Measurements from ENCODE around the gene ARHGAP20.
"Not testable (repeated sequence)": the region's sequence is repeated elsewhere in the genome, so short reads cannot be mapped to it uniquely, and the experiment has no call there.

ARHGAP20 gene

GRCh38 chr11:110713449-110713776 is 1.2 kb upstream of the ARHGAP20 start:
- DNase-seq = no peak

DNA sequence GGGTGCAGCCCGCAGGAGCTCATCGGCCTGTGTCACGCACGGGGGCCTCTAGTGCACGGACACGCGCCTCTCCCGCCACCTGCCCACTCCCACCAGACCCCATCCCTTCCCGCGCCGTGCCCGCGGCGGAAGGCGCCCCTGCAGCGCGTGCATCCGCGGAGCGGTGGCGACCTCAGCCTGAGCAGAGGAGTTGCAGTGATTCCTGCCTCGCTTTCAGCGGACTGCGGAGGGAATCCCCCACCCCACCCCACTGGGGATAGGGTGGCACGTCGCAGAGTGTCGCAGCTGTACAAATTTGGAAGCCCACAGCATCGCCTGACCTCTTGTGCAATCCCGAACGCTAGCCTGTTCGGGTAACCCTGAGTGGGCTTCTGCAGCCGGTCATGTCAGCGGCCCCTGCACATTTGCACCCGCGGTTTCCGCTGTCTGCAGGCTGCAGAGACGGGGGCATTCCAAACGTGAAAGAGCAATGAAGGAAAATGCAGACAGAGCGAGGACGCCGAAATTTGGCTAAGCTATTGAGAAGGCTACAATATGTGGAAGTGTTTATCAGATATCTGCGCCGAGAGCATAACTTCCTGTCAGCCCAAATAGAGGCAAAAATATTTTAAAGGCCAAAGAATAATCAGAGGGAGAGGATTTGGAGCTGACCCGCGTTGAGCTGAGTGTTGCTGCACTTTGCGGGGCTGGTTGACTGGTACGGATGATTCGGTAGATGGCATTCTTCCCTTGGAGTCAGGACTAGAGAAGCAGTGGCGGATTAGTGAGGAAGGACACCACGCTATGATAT is 617 bp upstream of the ARHGAP20 start:
- DNase-seq = peak; percentile 37

GRCh38 chr11:110711448-110711775 is 825 bp downstream of the ARHGAP20 start:
- no peak for DNase-seq

- DNase-seq = no peak
These were observed 1.4 kb downstream of the ARHGAP20 start for GRCh38 chr11:110710628-110711381.

DNA sequence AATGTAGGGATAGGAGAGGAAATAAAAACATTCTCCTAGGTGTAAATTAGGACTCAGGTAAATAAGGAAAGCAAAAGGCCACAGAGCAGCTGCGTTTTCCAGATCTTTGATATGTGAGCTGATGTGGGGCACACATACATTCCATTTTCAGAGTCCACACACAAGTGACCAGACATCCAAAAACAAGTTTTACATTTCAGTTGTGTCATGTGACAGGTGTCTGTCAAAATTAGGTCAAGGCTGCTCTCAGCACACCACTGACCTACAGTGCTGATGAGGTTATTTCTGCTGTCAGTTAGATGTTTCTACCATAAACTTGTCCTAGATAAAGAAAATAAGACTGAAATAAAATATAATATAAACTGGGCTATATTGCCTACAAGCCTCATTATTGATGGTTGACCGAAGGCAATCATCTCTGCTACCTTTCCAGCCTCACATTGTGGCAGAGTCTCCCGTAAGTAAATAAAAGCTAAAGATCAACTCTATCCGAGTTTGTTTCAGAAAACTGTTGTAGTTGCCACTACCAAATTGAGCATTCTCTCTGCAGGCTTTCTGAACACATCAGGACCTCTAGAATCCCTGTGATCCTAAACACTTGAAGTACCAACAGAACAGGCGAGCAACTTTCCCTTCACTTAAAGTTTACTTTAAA is 7.9 kb downstream of the ARHGAP20 start:
- DNase-seq = no peak

- no peak for DNase-seq
These were observed 20.3 kb downstream of the ARHGAP20 start for GRCh38 chr11:110691926-110692325.

GRCh38 chr11:110689306-110689705 is 22.9 kb downstream of the ARHGAP20 start:
- no peak for DNase-seq

DNA sequence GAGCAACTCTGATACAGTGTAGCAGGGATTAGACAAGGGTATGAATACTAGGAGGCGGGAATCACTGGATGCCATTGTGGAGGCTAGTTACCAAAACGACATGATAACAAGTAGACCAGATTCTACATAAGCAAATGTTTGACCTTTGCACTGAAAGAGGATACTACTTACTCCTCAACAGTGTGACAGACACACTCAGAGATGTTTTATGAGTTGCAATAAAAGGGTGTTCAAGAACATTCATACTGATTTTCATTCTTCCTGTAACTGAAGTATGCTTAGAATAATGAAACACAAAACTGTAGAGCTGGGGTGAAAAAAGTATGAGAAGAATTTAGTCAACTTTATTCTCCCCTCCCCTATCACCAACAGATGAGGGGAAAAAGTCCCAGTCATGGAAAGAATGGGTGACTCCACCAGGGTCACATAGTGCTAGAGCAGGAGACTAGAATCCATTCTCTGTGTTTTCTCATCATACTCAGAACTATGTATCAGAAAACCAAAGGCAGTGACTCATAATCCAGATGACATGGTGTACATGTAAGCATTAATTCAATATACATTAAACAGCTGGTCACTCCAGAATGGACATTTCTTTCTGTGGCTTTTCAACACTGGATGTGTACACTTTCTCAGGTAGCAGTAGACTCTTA is 32.8 kb downstream of the ARHGAP20 start:
- peak; percentile 77 for DNase-seq

- no peak for DNase-seq
These were observed 36.7 kb downstream of the ARHGAP20 start for GRCh38 chr11:110675548-110675947.

DNA sequence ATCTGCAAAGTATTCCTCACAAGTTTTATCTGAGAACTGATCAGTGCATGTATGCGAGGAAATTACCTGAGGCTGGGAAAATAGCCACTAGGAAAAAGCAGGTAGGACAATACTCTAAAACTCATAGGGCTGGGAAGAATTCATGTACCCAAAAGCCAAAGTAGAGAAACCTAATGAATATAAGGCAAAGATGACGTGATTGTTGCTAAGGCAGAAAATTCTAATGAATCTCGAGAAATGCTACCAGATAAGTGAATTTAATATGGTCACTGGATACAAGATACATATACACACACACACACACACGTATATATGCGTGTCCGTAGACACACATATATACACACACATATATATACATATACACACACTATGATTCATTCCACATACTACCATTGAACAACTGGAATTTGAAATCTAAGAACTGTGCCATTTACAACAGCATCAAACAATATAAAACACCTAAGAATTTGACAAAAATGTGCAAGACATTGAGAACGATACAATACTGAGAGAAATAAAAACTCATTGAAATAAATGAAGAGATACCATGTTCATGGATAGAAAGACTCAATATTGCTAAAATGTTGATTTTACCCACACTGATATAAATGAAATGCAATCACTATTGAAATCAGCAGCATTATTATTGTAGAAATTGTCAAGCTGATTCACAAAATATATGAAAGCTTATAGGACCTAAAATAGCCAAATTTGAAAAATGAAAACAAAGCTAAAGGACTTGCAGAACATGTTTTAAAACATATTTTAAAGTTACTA is 46.4 kb downstream of the ARHGAP20 start:
- DNase-seq = no peak

DNA sequence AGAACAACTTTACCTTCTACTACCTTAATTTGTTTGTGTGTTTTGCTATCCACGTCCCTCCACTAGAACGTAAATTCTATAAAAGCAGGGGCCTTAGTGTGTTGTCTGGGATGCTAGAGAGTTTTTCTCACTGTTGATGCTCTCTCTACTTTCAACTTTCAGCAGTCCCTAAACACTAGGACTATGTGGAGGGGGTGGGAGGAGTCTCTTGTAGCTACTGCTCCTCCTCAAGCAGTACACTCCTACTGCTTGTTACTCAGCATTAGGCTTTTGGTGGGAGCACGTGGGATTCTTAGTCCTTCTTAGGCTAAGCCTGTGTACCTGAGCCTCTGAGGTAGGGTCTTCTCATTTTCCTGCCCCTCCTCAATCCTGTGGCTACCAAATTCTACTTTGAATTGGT is 56.3 kb downstream of the ARHGAP20 start:
- no peak for DNase-seq

GRCh38 chr11:110654456-110654855 is 57.8 kb downstream of the ARHGAP20 start:
- peak; percentile 44 for DNase-seq

GRCh38 chr11:110645253-110645652 is 67.0 kb downstream of the ARHGAP20 start:
- DNase-seq = peak; percentile 3

GRCh38 chr11:110634370-110634769 is 77.9 kb downstream of the ARHGAP20 start:
- DNase-seq = no peak

GRCh38 chr11:110631551-110631950 is 80.7 kb downstream of the ARHGAP20 start:
- peak; percentile 4 for DNase-seq

DNA sequence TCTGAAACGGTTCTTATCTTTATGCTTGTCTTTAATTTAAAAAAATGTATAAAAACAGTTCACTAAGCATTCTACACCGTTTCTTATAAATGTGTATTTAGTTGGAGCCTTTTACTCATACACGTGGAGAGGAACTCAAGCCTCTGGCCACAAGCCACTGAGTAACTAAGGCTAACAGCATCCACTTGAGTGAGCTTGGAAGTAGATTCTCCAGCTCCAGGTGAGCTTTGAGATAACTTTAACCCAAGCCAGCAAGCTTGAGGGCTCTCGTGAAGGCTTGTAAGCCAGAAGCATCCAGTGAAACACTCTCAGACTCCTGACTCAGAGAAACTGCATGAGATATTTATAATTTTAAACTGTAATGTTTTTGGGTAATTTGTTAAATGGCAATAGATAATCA is 82.6 kb downstream of the ARHGAP20 start:
- no peak for DNase-seq

GRCh38 chr11:110621826-110622225 is 90.4 kb downstream of the ARHGAP20 start:
- DNase-seq = peak; percentile 2

- DNase-seq = not testable (repeated sequence)
These were observed 92.9 kb downstream of the ARHGAP20 start for GRCh38 chr11:110619366-110619765.

- DNase-seq = no peak
These were observed 98.2 kb downstream of the ARHGAP20 start for GRCh38 chr11:110614031-110614430.

GRCh38 chr11:110613197-110613918 is 98.9 kb downstream of the ARHGAP20 start:
- DNase-seq = peak; percentile 2

- no peak for DNase-seq
These were observed 105.8 kb downstream of the ARHGAP20 start for GRCh38 chr11:110606415-110606814.

DNA sequence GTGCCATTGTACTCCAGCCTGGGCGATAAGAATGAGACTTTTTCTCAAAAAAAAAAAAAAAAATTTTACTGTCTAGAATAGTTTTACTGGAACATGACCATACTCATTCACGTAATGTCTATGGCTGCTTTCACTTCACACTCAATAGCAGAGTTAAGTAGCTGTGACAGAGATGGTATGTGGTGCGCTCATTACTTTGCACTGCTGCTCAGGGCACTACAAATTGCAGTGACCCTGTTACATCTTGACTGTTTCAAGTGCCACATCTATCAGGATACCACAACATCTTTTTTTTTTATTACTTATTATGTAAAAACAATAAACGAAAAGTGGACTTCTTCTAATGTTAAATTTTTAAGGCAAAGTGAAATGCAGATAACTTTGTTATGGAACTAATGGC is 110.3 kb downstream of the ARHGAP20 start:
- no peak for DNase-seq
